ENCODE measurements around the gene IDH3A. TPM values are rescaled to one million over a fixed set of nuclear protein-coding genes. Genes with fewer than 3 reads are reported as not detected.
A peak's percentile ranks its signal among the peaks of the same experiment; 100 is the strongest.

The IDH3A gene
- total RNA-seq, 1 experiment from 2014 or later, result 40.2 TPM

DNA sequence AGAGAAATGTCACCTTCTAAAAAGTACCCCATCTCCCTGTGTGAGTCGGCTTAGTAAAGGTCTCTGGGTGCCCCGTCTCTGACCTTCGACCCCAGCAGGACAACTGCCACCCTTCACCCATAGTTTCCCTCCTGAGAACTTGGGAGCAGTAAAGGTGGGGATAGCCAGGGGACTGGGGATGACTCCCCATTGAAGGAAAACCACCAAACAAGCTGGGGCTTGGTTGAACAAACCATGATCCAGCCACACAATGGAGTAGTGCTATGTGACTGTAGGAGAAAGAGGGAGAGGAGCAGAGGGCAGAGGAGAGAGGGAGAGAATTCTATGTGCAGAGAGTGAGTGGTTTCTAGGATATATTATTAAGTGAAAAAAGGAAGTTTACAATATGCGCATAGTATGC lies 33.7 kb downstream of the IDH3A start:
- no peak overlapping the region for H3K27ac ChIP-seq (ENCODE audit: insufficient read length, low read depth, low read length)
- Mint-ChIP-seq H3K27ac (peak overlapping the region in 1 of 3 experiments; percentile 53; a peak in 1 of 7 replicates), H3K9me3 (no peaks in the 10 kb centered on the region), H3K4me1 (peaks cover 2 to 3% of the 10 kb centered on the region in 2 experiments; a peak in 2 of 4 replicates), H3K36me3 (ENCODE audit: insufficient read depth in 1 of 3, low read depth in 3 of 3) (peaks cover 0 to 2% (median 0%) of the 10 kb centered on the region in 3 experiments; a peak in 2 of 7 replicates), H3K4me3 (no peak overlapping the region), H3K27me3 (ENCODE audit: low read depth) (peaks cover 3% of the 10 kb centered on the region)
- no CpG with 5 or more reads among the region's 4 CpGs for WGBS (ENCODE audit: extremely low coverage, insufficient read length, low lambda C conversion rate)
- no peak overlapping the region for H3K4ac ChIP-seq (ENCODE audit: low read depth, low read length)
- no peaks in the 10 kb centered on the region for H3K4me1 ChIP-seq (ENCODE audit: insufficient read depth, low read length)
- H3K79me2 ChIP-seq (ENCODE audit: insufficient read depth, low read length), result no peaks in the 10 kb centered on the region
- no peak overlapping the region for H3K56ac ChIP-seq (ENCODE audit: insufficient read length, low read depth, low read length)
- H3K9me3 ChIP-seq (ENCODE audit: control insufficient read depth, low read depth, low read length), result no peaks in the 10 kb centered on the region
- no peak overlapping the region for H3K14ac ChIP-seq (ENCODE audit: insufficient read depth, low read length)
- no peak overlapping the region for H2BK15ac ChIP-seq (ENCODE audit: low read depth, low read length)
- no peak overlapping the region for H2BK12ac ChIP-seq (ENCODE audit: insufficient read length, low read depth, low read length)
- H4K20me1 ChIP-seq (ENCODE audit: control insufficient read depth, insufficient read depth, insufficient read length), result no peaks in the 10 kb centered on the region
- no peaks in the 10 kb centered on the region for H3K23me2 ChIP-seq (ENCODE audit: insufficient read length, low read depth, low read length, poor library complexity, severe bottlenecking)
- H4K91ac ChIP-seq (ENCODE audit: insufficient read length, low read depth, low read length), result no peak overlapping the region
- no peak overlapping the region for H2BK5ac ChIP-seq (ENCODE audit: insufficient read length, low read length)
- TF ChIP-seq, protein P1, sequence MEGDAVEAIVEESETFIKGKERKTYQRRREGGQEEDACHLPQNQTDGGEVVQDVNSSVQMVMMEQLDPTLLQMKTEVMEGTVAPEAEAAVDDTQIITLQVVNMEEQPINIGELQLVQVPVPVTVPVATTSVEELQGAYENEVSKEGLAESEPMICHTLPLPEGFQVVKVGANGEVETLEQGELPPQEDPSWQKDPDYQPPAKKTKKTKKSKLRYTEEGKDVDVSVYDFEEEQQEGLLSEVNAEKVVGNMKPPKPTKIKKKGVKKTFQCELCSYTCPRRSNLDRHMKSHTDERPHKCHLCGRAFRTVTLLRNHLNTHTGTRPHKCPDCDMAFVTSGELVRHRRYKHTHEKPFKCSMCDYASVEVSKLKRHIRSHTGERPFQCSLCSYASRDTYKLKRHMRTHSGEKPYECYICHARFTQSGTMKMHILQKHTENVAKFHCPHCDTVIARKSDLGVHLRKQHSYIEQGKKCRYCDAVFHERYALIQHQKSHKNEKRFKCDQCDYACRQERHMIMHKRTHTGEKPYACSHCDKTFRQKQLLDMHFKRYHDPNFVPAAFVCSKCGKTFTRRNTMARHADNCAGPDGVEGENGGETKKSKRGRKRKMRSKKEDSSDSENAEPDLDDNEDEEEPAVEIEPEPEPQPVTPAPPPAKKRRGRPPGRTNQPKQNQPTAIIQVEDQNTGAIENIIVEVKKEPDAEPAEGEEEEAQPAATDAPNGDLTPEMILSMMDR (conservative IDR thresholded peaks at IDR 0.05), result no peak
- H4K8ac ChIP-seq (replicated peaks; ENCODE audit: insufficient read length, low read depth, low read length), result no peak overlapping the region
- no peak overlapping the region for H3K4me2 ChIP-seq (ENCODE audit: insufficient read depth, insufficient read length, low read length)
- H3K27me3 ChIP-seq (ENCODE audit: insufficient read depth, low read length), result no peaks in the 10 kb centered on the region
- H4K5ac ChIP-seq (ENCODE audit: insufficient read length, low read depth, low read length), result no peak overlapping the region
- H3T11ph ChIP-seq (ENCODE audit: low read length), result no peak overlapping the region
- H3K23ac ChIP-seq (ENCODE audit: insufficient read length, low read depth, low read length), result no peak overlapping the region
- H2BK20ac ChIP-seq (ENCODE audit: low read depth, low read length, poor library complexity, severe bottlenecking), result no peak overlapping the region
- no peak overlapping the region for H2AFZ ChIP-seq (ENCODE audit: low read length)
- no peak overlapping the region for H2BK120ac ChIP-seq (ENCODE audit: low read depth, low read length, poor library complexity, severe bottlenecking)
- H3K9ac ChIP-seq (ENCODE audit: extremely low read depth, insufficient read length, low read length), result no peak overlapping the region
- H2AK5ac ChIP-seq (ENCODE audit: insufficient read length, low read length), result no peak overlapping the region
- H3K18ac ChIP-seq (ENCODE audit: insufficient read length, low read depth, low read length), result no peak overlapping the region
- no peaks in the 10 kb centered on the region for H3K79me1 ChIP-seq (ENCODE audit: insufficient read depth, low read depth, low read length, poor library complexity, severe bottlenecking)
- no peak for DNase-seq
